GM19397 (cell line): Measurements from ENCODE around the gene NLRP3.
"Not testable (repeated sequence)": the region's sequence is repeated elsewhere in the genome, so short reads cannot be mapped to it uniquely, and the experiment has no call there.

Experiments used
- ATAC-seq: cut with Tn5 transposase; IDR thresholded peaks from one replicate; pipeline ENCODE4 v1.9.1; 2021; ENCODE audit warnings: mild to moderate bottlenecking, moderate library complexity; ENCODE audit not compliant: unreplicated experiment

The NLRP3 gene

GRCh38 chr1:247390116-247390791 lies 25.7 kb upstream of the NLRP3 start:
- ATAC-seq, result peak; percentile 100

- no peak for ATAC-seq
Observed at GRCh38 chr1:247390996-247391395, 25.0 kb upstream of the NLRP3 start.

- ATAC-seq, result no peak
Observed at GRCh38 chr1:247392088-247392487, 23.9 kb upstream of the NLRP3 start.

- not testable (repeated sequence) for ATAC-seq
Observed at GRCh38 chr1:247395075-247395474, 20.9 kb upstream of the NLRP3 start.

GRCh38 chr1:247400685-247401084 lies 15.3 kb upstream of the NLRP3 start:
- no peak for ATAC-seq

GRCh38 chr1:247401310-247402119 lies 14.5 kb upstream of the NLRP3 start:
- ATAC-seq, result no peak

GRCh38 chr1:247402120-247402675 lies 13.8 kb upstream of the NLRP3 start:
- no peak for ATAC-seq

GRCh38 chr1:247406014-247406656 lies 9.8 kb upstream of the NLRP3 start:
- ATAC-seq, result no peak

GRCh38 chr1:247407180-247407616 lies 8.8 kb upstream of the NLRP3 start:
- peak; percentile 82 for ATAC-seq

GRCh38 chr1:247408100-247408499 lies 7.9 kb upstream of the NLRP3 start:
- no peak for ATAC-seq

GRCh38 chr1:247409869-247410544 lies 6.0 kb upstream of the NLRP3 start:
- peak; percentile 77 for ATAC-seq

GRCh38 chr1:247411621-247412327 lies 4.2 kb upstream of the NLRP3 start:
- ATAC-seq, result no peak

- no peak for ATAC-seq
Observed at GRCh38 chr1:247417831-247418230, 1.9 kb downstream of the NLRP3 start.

GRCh38 chr1:247419336-247419735 lies 3.4 kb downstream of the NLRP3 start:
- ATAC-seq, result no peak

GRCh38 chr1:247421074-247421473 lies 5.1 kb downstream of the NLRP3 start:
- no peak for ATAC-seq

- no peak for ATAC-seq
Observed at GRCh38 chr1:247429496-247429895, 13.5 kb downstream of the NLRP3 start.

GRCh38 chr1:247430434-247430833 lies 14.5 kb downstream of the NLRP3 start:
- no peak for ATAC-seq

- ATAC-seq, result no peak
Observed at GRCh38 chr1:247431643-247432042, 15.7 kb downstream of the NLRP3 start.

GRCh38 chr1:247434005-247434404 lies 18.0 kb downstream of the NLRP3 start:
- ATAC-seq, result no peak

- no peak for ATAC-seq
Observed at GRCh38 chr1:247435030-247435758, 19.2 kb downstream of the NLRP3 start.
